Stomach (tissue), 19 donors: ENCODE data around the gene CBX8. TPM values are rescaled to one million over a fixed set of nuclear protein-coding genes. Genes with fewer than 3 reads are reported as not detected.
A peak's percentile ranks its signal among the peaks of the same experiment; 100 is the strongest.

Experiments
- DNase-seq, 2 donors: peaks; one replicate each; pipeline versions ENCODE4 v3.0.0 to v3.0.0-alpha.2; 2013 to 2019
- H3K27ac ChIP-seq, 5 donors: fragments of 200-600 bp in 4 of 5; sonication (generic) in 4 of 5; one replicate each; pipeline ENCODE4 v1.5.1; 2013 to 2019; ENCODE audit warnings: mild to moderate bottlenecking in 1 of 5, moderate library complexity in 1 of 5
- H3K27me3 ChIP-seq, 3 donors: fragments of 200-600 bp; sonication (generic); one replicate each; pipeline ENCODE4 v1.5.1; 2017 to 2019; ENCODE audit warnings: mixed run types in 1 of 3
- H3K36me3 ChIP-seq, 4 donors: fragments of 200-600 bp; sonication (generic); 1 replicate in 3 of 4; 2 replicates in 1 of 4; pipeline ENCODE4 v1.5.1; 2016 to 2019
- H3K4me1 ChIP-seq, 4 donors: fragments of 200-600 bp; sonication (generic); one replicate each; pipeline ENCODE4 v1.5.1; 2016 to 2019
- H3K4me3 ChIP-seq, 4 donors: fragments of 200-600 bp; sonication (generic) in 3 of 4; one replicate each; pipeline ENCODE4 v1.5.1; 2016 to 2019; ENCODE audit warnings: mild to moderate bottlenecking in 1 of 4
- H3K9me3 ChIP-seq, 4 donors: fragments of 200-600 bp; sonication (generic); one replicate each; pipeline ENCODE4 v1.5.1; 2016 to 2019
- CTCF ChIP-seq, 7 experiments: fragments of 450-650 bp in 4 of 7; fragments of 200-600 bp in 3 of 7; sonication (generic) in 3 of 7; IDR thresholded peaks; one replicate each; pipeline ENCODE4 v1.5.1; 2016 to 2019; ENCODE audit warnings: antibody characterized with exemption in 7 of 7, control low read depth in 2 of 7, mild to moderate bottlenecking in 1 of 7
- EP300 ChIP-seq: sonication (generic); formaldehyde crosslinking; IDR thresholded peaks from one replicate; pipeline ENCODE4 v1.6.1; 2017; ENCODE audit warnings: antibody characterized with exemption
- POLR2A ChIP-seq, 4 donors: fragments of 450-650 bp; IDR thresholded peaks; one replicate each; pipeline ENCODE4 v1.6.1; 2016; ENCODE audit warnings: antibody characterized with exemption in 4 of 4, control low read depth in 2 of 4, mild to moderate bottlenecking in 1 of 4, moderate library complexity in 1 of 4
- POLR2AphosphoS5 ChIP-seq, 3 donors: sonication (generic); formaldehyde crosslinking; IDR thresholded peaks; one replicate each; pipeline ENCODE4 v1.6.1; 2016; ENCODE audit warnings: antibody characterized with exemption in 3 of 3
- WGBS, 5 donors: extraction: QIAGEN DNeasy Blood & Tissue Kit in 3 of 5; methylation state at CpG; one replicate each; pipeline versions ENCODE4 v1.1.5 to v1.1.7; 2013 to 2018; 5-methylcytosine and 5-hydroxymethylcytosine counted together
- intact Hi-C: fragments of 100-400 bp; cut with DNase I; formaldehyde crosslinking; loops from one replicate; pipeline ENCODE4 v1.15.1; 2023; ENCODE audit warnings: low total_unique reads
- long read RNA-seq, 10 donors: transcript quantifications; one replicate each; lab custom pipeline, GENCODE V29; 2026
- polyA plus RNA-seq, 3 donors: library from polyadenylated mRNA; stranded (reverse); fragments of 200-250 nt; gene quantifications; one replicate each; pipeline ENCODE4 v1.2.3, GENCODE V29; 2013
- total RNA-seq, 5 donors: library from RNA; depleted of rRNA; stranded (reverse); fragments of >200 nt; gene quantifications; one replicate each; pipeline versions ENCODE4 v1.1.0 to v1.2.3, GENCODE V29; 2014 to 2016
- donor health status: healthy with polysubstance abuse.
- donor health status: Bipolar disorder and iron deficiency.
- donor health status: healthy.

Gene CBX8
- 100 to 1,000 TPM in 1 of 5 donors, 10 to 100 TPM in 1, 1 to 10 TPM in 1, not detected in 2; 2.8 to 140 (median 12.0) TPM for total RNA-seq
- 1 to 10 TPM in 2 of 3 donors, under 1 TPM in 1; 0.76 to 3.4 (median 1.4) TPM for polyA plus RNA-seq
- long read RNA-seq, donor 1, partial matches to known transcripts, result 0 of 2 reads
- long read RNA-seq, donor 1, other reads (novel, unspliced or antisense), result 0 of 2 reads
- long read RNA-seq, donor 2, transcript CBX8-201 (5 exons, 3,791 nt), result major isoform, 5 of 5 reads
- long read RNA-seq, donor 2, partial matches to known transcripts, result 0 of 5 reads
- long read RNA-seq, donor 2, other reads (novel, unspliced or antisense), result 0 of 5 reads
- long read RNA-seq, donor 3, partial matches to known transcripts, result 0 of 3 reads
- long read RNA-seq, donor 3, other reads (novel, unspliced or antisense), result 0 of 3 reads
- long read RNA-seq, donor 4, result 0 reads
- long read RNA-seq, donor 5, transcript CBX8-201 (5 exons, 3,791 nt), result major isoform, 6 of 6 reads
- long read RNA-seq, donor 5, partial matches to known transcripts, result 0 of 6 reads
- long read RNA-seq, donor 5, other reads (novel, unspliced or antisense), result 0 of 6 reads
- long read RNA-seq, donor 6, partial matches to known transcripts, result 0 of 2 reads
- long read RNA-seq, donor 6, other reads (novel, unspliced or antisense), result 0 of 2 reads
- long read RNA-seq, donor 7, partial matches to known transcripts, result 0 of 4 reads
- long read RNA-seq, donor 7, other reads (novel, unspliced or antisense), result 0 of 4 reads
- long read RNA-seq, donor 8, result 0 reads
- long read RNA-seq, donor 9, partial matches to known transcripts, result 0 of 3 reads
- long read RNA-seq, donor 9, other reads (novel, unspliced or antisense), result 0 of 3 reads
- long read RNA-seq, donor 10, partial matches to known transcripts, result 0 of 1 reads
- long read RNA-seq, donor 10, other reads (novel, unspliced or antisense), result 0 of 1 reads

GRCh38 chr17:79796763-79797491 is at the start of gene CBX8:
CBX8 (minus strand) TSS chr17:79797077; CDS start chr17:79796998, 79 bp downstream.
- H3K27ac ChIP-seq, result peak within 1 kb of the TSS; percentile 78 to 88 (median 87)
- peaks cover 49 to 81% (median 64%) of the 10 kb centered on the region in 3 donors for H3K27me3 ChIP-seq
- DNase-seq, result peak; percentile 100
- peaks cover 0 to 9% (median 6%) of the 10 kb centered on the region in 4 donors for H3K36me3 ChIP-seq
- intact Hi-C loops, result loop anchor here (5.0 kb wide), 1 partner anchor 40 kb away; the partner anchor contains the start of gene CBX4
- 0 to 3% (median 1%) methylated on average over 28 to 79 of the region's 79 CpGs for WGBS, 5 donors
- peaks cover 49 to 80% (median 66%) of the 10 kb centered on the region in 4 donors for H3K4me1 ChIP-seq
- peak within 1 kb of the TSS; percentile 54 to 75 (median 70) for H3K4me3 ChIP-seq
- H3K9me3 ChIP-seq, result no peaks in the 10 kb centered on the region
- TF ChIP-seq CTCF (IDR thresholded peaks at IDR 0.05) (peak in 3 of 7 experiments; percentile 12 to 41 (median 40)), EP300 (no peak), POLR2AphosphoS5 (IDR thresholded peaks at IDR 0.05) (peak; percentile 10 to 91 (median 88))

GRCh38 chr17:79845601-79845949 is 48.7 kb upstream of the CBX8 start:
- H3K4me3 ChIP-seq, result peak overlapping the region in 1 of 4 donors; percentile 51
- peak overlapping the region in 3 of 5 donors; percentile 42 to 78 (median 70) for H3K27ac ChIP-seq
- WGBS, 5 donors, result 15 to 37% (median 26%) methylated on average over 7 of the region's 7 CpGs
- TF ChIP-seq POLR2AphosphoS5 (IDR thresholded peaks at IDR 0.05) (no peak), EP300 (no peak), CTCF (IDR thresholded peaks at IDR 0.05) (no peak), POLR2A (IDR thresholded peaks at IDR 0.05) (no peak)
- intact Hi-C loops, result no loop called here
- H3K27me3 ChIP-seq, result peaks cover 28 to 72% (median 37%) of the 10 kb centered on the region in 3 donors
- peak in 1 of 2 donors; percentile 71 for DNase-seq
- peaks cover 47 to 55% (median 52%) of the 10 kb centered on the region in 4 donors for H3K4me1 ChIP-seq
- H3K9me3 ChIP-seq, result no peaks in the 10 kb centered on the region
- no peaks in the 10 kb centered on the region for H3K36me3 ChIP-seq

- 3 to 14% (median 5%) methylated on average over 20 to 38 of the region's 38 CpGs for WGBS, 5 donors
- Histone ChIP-seq H3K27me3 (peaks cover 31 to 77% (median 42%) of the 10 kb centered on the region in 3 donors), H3K4me1 (peaks cover 52 to 61% (median 57%) of the 10 kb centered on the region in 4 donors), H3K27ac (peak overlapping the region in 4 of 5 donors; percentile 27 to 78 (median 56)), H3K4me3 (peak overlapping the region; percentile 51 to 58 (median 54)), H3K36me3 (no peaks in the 10 kb centered on the region), H3K9me3 (no peaks in the 10 kb centered on the region)
- TF ChIP-seq POLR2A (IDR thresholded peaks at IDR 0.05) (no peak), CTCF (IDR thresholded peaks at IDR 0.05) (peak in 4 of 7 experiments; percentile 30 to 90 (median 75)), POLR2AphosphoS5 (IDR thresholded peaks at IDR 0.05) (no peak), EP300 (no peak)
- intact Hi-C loops, result no loop called here
- peak; percentile 60 to 87 for DNase-seq
These were observed 48.2 kb upstream of the CBX8 start for GRCh38 chr17:79844869-79845600.
